CD4-positive, alpha-beta T cell treated with Interleukin-10 for 1 hour (primary cell): ENCODE data around the gene AARS1.
"Not testable (repeated sequence)": the region's sequence is repeated elsewhere in the genome, so short reads cannot be mapped to it uniquely, and the experiment has no call there.

Source experiments
- DNase-seq: peaks from one replicate; pipeline ENCODE4 v3.0.0-alpha.2; 2020

The AARS1 gene

GRCh38 chr16:70289229-70290094, at the start of gene AARS1:
AARS1 (minus strand) TSS chr16:70289506; CDS start chr16:70282763, 6,743 bp downstream.
- DNase-seq = peak; percentile 99

GRCh38 chr16:70337814-70338213, 48.5 kb upstream of the AARS1 start:
- DNase-seq = no peak

GRCh38 chr16:70332728-70333127, 43.4 kb upstream of the AARS1 start:
- not testable (repeated sequence) for DNase-seq

GRCh38 chr16:70331588-70332358, 42.5 kb upstream of the AARS1 start:
- peak; percentile 25 for DNase-seq

GRCh38 chr16:70331091-70331490, 41.8 kb upstream of the AARS1 start:
- no peak for DNase-seq

GRCh38 chr16:70324998-70325747, 35.9 kb upstream of the AARS1 start:
- no peak for DNase-seq

GRCh38 chr16:70320121-70320520, 30.8 kb upstream of the AARS1 start:
- DNase-seq = no peak

- not testable (repeated sequence) for DNase-seq
Observed at GRCh38 chr16:70307726-70308125, 18.4 kb upstream of the AARS1 start.

GRCh38 chr16:70306880-70307279, 17.6 kb upstream of the AARS1 start:
- DNase-seq = no peak

- DNase-seq = no peak
Observed at GRCh38 chr16:70304892-70305448, 15.7 kb upstream of the AARS1 start.

- DNase-seq = no peak
Observed at GRCh38 chr16:70302745-70303144, 13.4 kb upstream of the AARS1 start.

GRCh38 chr16:70301121-70301520, 11.8 kb upstream of the AARS1 start:
- no peak for DNase-seq

GRCh38 chr16:70298988-70299938, 10.0 kb upstream of the AARS1 start, which contains the start of gene DDX19B:
DDX19B (plus strand) TSS chr16:70299186; CDS start chr16:70299298, 112 bp downstream.
- DNase-seq = peak; percentile 66

- DNase-seq = no peak
Observed at GRCh38 chr16:70295634-70296033, 6.3 kb upstream of the AARS1 start.

- DNase-seq = no peak
Observed at GRCh38 chr16:70294385-70295025, 5.2 kb upstream of the AARS1 start.

GRCh38 chr16:70292148-70292547, 2.8 kb upstream of the AARS1 start:
- DNase-seq = not testable (repeated sequence)

- no peak for DNase-seq
Observed at GRCh38 chr16:70290949-70291519, 1.7 kb upstream of the AARS1 start.

GRCh38 chr16:70287304-70287971, 1.9 kb downstream of the AARS1 start:
- not testable (repeated sequence) for DNase-seq

- DNase-seq = no peak
Observed at GRCh38 chr16:70276392-70276791, 12.9 kb downstream of the AARS1 start.

- DNase-seq = no peak
Observed at GRCh38 chr16:70271696-70272095, 17.6 kb downstream of the AARS1 start.
